ENCODE measurements around the gene RSPH3.

GRCh38 chr6:159020011-159020410 lies 20.0 kb upstream of the RSPH3 start:
- TF ChIP-seq, protein P1, sequence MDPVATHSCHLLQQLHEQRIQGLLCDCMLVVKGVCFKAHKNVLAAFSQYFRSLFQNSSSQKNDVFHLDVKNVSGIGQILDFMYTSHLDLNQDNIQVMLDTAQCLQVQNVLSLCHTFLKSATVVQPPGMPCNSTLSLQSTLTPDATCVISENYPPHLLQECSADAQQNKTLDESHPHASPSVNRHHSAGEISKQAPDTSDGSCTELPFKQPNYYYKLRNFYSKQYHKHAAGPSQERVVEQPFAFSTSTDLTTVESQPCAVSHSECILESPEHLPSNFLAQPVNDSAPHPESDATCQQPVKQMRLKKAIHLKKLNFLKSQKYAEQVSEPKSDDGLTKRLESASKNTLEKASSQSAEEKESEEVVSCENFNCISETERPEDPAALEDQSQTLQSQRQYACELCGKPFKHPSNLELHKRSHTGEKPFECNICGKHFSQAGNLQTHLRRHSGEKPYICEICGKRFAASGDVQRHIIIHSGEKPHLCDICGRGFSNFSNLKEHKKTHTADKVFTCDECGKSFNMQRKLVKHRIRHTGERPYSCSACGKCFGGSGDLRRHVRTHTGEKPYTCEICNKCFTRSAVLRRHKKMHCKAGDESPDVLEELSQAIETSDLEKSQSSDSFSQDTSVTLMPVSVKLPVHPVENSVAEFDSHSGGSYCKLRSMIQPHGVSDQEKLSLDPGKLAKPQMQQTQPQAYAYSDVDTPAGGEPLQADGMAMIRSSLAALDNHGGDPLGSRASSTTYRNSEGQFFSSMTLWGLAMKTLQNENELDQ (CRISPR knock-in tag; IDR thresholded peaks at IDR 0.05; ENCODE audit: borderline replicate concordance) = no peak
- TF ChIP-seq KLF16 (CRISPR knock-in tag; IDR thresholded peaks at IDR 0.05) = no peak
